ENCODE results near the gene KCNA5.

KCNA5 gene

DNA sequence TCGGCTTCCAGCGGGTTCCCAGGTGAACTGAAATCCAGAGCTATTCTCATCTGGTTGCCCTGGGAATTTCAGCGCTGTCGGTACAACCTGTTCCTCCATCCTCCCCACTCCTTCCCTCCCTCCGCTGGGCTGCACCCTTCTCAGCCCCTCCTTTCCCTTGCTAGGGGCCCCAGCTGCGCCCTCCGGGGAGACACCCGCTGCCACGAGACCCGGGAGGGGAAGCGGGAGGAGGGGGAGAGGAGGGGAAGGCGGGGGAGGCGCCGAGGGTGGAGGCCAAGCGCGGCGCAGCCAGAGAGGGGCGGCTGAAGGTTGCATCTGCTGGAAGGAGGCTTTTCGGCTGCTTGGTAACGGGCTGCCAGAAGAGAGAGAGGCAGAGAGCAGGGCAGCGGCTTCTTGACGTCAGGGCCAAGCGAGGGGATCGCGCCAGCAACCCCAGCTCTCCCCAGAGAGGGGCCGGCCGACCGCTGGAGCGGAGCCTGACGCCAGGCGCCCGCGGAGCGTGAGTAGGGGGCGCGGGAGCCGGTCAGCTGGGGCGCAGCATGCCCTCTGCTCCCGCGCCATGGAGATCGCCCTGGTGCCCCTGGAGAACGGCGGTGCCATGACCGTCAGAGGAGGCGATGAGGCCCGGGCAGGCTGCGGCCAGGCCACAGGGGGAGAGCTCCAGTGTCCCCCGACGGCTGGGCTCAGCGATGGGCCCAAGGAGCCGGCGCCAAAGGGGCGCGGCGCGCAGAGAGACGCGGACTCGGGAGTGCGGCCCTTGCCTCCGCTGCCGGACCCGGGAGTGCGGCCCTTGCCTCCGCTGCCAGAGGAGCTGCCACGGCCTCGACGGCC is at the start of gene KCNA5:
Gene KCNA5, plus strand, starts transcription at position 291 of the 831 bp plus-strand sequence. Its CDS starts 269 bp downstream, at position 560.
- no peak for DNase-seq (ENCODE audit: low spot score)

DNA sequence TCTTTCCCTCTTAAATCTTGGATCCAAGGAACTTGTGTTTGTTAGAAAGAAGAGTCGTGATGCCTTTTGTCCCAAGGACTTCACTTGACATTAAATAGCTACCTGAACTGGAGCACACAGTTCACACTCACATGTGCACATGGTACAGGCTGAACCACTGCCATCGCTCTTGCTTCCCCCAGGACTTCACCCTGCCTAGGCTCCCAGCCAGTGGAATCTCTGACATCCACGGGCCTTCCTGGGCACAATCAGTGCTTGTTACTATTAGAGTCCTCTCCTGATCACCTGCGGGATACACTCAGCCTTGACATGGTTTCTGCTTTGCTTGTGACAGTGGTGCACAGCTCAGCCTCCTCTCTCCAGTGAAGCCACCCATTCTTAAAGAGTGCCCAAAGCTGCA is 49.1 kb upstream of the KCNA5 start:
- DNase-seq (ENCODE audit: low spot score) = no peak

GRCh38 chr12:4996714-4997113 is 47.0 kb upstream of the KCNA5 start:
- no peak for DNase-seq (ENCODE audit: low spot score)

GRCh38 chr12:4997939-4998338 is 45.7 kb upstream of the KCNA5 start:
- DNase-seq (ENCODE audit: low spot score) = no peak

- DNase-seq (ENCODE audit: low spot score) = no peak
These were observed 43.5 kb upstream of the KCNA5 start for GRCh38 chr12:5000204-5000603.

DNA sequence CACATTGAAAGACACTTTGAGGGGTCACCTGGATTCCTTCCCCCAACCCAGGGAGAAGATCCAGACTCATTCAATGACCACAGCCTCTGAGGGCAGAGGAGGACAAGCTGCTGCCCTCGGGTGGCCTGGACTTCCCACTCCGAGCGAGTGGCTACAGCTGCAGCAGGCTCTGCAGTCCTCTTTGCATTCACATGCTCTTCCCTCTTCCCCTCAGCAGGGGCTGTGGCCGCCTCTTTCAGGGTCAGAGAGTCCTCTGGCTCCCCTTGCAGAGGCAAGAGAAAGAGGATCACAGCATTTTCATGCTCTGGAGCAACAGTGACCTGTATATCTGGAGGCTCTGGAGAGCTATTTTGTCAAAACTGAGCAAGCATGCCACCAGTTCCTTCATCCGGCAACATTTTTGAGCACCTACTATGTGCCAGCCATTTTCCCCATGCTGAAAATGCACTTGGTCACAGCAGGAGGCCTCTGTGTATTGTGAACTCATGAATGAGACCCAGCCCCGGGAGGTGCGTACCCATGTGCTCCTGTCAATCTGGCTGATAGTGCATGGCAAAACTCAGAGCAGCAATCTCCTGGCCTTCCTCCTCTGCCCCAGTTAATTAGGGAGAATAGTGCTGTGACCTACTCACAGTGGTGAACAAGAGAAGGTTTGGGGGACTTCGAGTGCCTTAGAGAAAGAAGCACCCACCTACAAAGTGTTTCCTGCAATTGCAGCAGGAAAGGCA is 42.9 kb upstream of the KCNA5 start:
- no peak for DNase-seq (ENCODE audit: low spot score)

DNA sequence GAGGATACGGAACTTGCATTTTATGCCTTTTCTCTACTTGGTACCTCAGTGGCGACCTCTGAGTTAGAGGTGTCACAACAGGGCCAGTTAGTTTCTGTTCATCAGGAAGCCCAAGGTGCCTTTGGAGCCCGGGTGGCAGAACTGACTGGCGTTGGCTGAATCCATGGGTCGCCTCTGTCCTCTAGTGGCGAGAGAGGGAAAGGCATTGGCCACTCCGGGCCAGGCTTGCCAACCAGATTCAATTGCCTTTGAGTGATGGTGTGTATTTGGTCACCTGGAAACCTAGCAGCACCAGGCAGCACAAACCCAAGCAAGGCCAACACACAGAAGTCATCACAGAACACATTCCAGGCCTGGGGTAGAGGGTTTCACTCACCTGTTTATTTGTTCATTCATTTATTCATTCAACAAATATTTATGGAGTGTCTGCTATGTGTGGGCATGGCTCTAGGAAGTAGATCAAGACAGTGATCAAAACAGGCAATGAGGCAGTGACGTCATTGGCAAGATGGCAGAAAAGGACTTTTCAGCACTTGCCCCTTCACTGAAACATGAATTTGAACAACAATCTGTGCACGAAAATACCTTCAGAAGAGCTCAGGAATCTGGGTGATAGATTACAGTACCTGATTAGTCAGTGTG is 40.5 kb upstream of the KCNA5 start:
- peak; percentile 50 for DNase-seq (ENCODE audit: low spot score)

DNA sequence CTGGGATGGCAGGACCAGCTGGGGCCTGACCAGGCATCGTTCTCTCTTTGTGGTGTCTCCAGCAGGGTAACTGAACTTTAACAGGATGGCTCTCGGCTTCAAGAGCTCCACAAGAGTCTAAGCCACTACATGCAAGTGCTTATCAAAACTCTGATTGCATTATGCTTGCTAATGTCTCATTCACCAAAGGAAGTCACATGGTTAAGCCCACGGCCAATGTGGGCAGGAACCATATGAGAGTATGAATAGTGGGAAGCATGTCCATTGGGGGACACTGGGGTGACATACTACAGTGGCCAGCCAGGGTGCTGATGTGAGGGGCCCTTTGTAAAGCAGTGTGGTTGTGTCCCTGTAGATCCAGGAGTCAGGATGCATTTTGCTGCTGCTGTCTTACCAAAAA is 35.0 kb upstream of the KCNA5 start:
- no peak for DNase-seq (ENCODE audit: low spot score)

- DNase-seq (ENCODE audit: low spot score) = no peak
These were observed 33.5 kb upstream of the KCNA5 start for GRCh38 chr12:5010151-5010550.

DNA sequence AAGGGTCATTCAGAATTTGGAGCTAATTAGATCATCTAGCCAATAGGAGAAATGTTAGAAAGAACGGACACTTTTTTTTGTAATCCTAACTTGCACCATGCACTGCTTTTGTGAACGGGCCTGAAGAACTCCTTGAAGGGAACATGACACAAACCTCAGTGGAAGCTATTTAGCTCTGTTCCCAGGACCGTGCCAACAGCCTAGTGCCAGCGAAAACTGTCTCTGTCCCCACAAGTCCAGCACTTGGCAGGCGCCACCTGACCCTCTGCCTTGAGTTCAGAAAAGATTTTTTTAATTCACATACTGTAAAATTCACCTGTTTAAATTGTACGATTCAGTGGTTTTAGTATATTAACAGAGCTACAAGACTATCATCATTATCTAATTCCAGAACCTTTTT is 31.3 kb upstream of the KCNA5 start:
- peak; percentile 53 for DNase-seq (ENCODE audit: low spot score)

- DNase-seq (ENCODE audit: low spot score) = peak; percentile 85
These were observed 30.4 kb upstream of the KCNA5 start for GRCh38 chr12:5013266-5013730.

- DNase-seq (ENCODE audit: low spot score) = no peak
These were observed 29.4 kb upstream of the KCNA5 start for GRCh38 chr12:5014269-5014668.

DNA sequence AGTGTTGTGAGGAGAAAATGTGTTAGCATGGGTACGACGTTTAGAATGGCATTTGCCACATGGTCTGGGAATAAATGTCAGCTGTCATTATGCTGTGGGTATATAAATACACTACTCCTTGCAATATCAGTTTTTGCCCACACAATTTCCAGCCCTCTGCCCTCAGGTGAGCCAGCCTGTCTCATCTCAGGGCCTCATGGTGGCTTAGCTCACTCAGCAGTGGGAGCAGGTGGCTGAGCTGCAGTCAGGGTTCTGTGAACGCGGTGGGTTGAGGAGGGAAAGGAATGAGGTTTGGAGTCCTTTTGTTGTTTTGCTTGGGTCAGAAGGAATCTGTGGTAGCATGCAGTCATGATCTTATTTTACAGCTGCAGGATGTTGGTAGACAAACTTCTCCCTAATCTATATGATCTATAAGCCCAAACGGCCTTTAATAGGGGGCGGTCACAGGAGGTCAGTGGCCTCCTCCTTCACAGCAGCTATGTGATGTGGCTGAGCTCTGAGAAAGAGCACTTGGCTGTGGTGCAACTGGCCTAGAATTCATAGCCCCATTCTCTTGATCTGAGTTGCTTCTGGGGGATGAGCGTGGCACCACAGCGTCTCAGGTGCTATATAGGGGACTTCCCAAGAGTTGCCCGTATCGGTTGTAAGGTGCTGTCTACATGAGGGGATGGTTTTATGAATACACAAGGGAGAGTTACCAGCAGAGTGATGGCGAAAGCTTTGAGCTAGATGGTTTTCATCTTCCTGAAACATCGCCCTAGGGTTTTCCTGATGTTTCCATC is 27.8 kb upstream of the KCNA5 start:
- DNase-seq (ENCODE audit: low spot score) = no peak

DNA sequence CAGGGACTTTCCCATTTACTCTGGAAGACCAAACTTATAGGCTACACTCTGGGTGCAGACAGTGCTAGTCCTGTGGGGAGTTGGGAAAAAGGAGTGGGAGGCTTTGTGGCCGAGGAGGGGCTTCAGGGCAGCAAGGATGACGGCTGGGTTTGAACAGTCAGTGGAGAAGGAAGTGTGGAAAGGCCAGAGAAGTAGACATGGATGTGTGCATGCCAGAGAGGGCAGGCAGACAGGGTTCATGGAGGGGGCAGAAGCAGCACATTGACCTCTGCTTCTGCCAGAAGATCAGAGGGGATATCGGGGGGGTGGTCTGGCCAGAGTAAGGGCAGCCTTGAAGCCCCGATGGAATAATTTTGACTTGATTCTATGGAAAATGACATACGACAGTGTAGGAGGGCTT is 27.2 kb upstream of the KCNA5 start:
- DNase-seq (ENCODE audit: low spot score) = no peak

- DNase-seq (ENCODE audit: low spot score) = peak; percentile 35
These were observed 25.9 kb upstream of the KCNA5 start for GRCh38 chr12:5017638-5018348.

DNA sequence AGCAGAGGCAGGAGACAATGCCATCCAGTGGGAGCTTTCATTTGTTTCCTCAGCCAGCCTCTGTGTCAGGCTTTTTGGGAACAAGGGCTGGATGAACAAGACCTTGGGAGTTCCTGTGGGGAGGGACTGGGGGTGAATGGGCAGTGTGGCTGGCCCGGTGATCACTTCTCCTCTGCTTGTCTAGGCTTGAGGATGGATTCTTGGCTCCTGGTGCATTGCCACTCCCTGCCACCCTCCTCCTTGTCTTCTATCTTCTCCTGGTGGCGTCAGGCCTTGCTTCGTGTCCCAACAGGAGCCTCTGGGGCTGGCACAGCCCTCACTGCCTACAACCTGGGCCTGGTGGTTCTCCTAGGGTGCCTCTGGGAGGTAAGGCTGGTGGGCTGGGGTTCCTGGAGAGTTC is 25.0 kb upstream of the KCNA5 start:
- DNase-seq (ENCODE audit: low spot score) = no peak

GRCh38 chr12:5022025-5022424 is 21.7 kb upstream of the KCNA5 start:
- DNase-seq (ENCODE audit: low spot score) = no peak

GRCh38 chr12:5022465-5023061 is 21.1 kb upstream of the KCNA5 start:
- DNase-seq (ENCODE audit: low spot score) = peak; percentile 32

DNA sequence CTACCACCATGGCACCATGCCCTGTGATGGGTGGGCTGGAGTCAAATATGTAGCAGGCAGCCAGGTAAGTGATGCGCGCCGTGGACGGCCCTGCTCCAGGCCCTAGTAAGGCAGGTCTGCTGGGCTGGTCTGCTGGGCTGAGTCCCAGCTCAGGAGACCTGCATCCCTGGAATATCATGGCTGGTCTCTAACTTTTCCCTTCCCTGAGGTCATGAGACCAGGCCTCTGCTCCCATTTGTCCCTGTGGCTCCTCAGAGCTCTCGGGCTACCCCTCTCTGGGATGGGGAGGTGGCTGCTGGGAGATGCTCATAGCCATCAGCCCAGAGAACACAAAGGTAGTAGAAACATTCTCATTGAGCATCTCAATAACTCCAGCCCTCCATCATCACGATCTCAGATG is 19.8 kb upstream of the KCNA5 start:
- no peak for DNase-seq (ENCODE audit: low spot score)

GRCh38 chr12:5026342-5026938 is 17.2 kb upstream of the KCNA5 start:
- DNase-seq (ENCODE audit: low spot score) = no peak
